Epithelial cell of alveolus of lung (primary cell): ENCODE results near the gene ROBO2. TPM values are rescaled to one million over a fixed set of nuclear protein-coding genes. Genes with fewer than 3 reads are reported as not detected.

Experiments used
- total RNA-seq: library from RNA; depleted of rRNA; stranded (reverse); fragments of >200 nt; gene quantifications from 2 replicates; pipeline ENCODE4 v1.2.1, GENCODE V29; 2015

Gene ROBO2, protein sequence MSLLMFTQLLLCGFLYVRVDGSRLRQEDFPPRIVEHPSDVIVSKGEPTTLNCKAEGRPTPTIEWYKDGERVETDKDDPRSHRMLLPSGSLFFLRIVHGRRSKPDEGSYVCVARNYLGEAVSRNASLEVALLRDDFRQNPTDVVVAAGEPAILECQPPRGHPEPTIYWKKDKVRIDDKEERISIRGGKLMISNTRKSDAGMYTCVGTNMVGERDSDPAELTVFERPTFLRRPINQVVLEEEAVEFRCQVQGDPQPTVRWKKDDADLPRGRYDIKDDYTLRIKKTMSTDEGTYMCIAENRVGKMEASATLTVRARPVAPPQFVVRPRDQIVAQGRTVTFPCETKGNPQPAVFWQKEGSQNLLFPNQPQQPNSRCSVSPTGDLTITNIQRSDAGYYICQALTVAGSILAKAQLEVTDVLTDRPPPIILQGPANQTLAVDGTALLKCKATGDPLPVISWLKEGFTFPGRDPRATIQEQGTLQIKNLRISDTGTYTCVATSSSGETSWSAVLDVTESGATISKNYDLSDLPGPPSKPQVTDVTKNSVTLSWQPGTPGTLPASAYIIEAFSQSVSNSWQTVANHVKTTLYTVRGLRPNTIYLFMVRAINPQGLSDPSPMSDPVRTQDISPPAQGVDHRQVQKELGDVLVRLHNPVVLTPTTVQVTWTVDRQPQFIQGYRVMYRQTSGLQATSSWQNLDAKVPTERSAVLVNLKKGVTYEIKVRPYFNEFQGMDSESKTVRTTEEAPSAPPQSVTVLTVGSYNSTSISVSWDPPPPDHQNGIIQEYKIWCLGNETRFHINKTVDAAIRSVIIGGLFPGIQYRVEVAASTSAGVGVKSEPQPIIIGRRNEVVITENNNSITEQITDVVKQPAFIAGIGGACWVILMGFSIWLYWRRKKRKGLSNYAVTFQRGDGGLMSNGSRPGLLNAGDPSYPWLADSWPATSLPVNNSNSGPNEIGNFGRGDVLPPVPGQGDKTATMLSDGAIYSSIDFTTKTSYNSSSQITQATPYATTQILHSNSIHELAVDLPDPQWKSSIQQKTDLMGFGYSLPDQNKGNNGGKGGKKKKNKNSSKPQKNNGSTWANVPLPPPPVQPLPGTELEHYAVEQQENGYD (N-terminal part only)
- 3.6 and 9.6 TPM in 2 replicates for total RNA-seq

DNA sequence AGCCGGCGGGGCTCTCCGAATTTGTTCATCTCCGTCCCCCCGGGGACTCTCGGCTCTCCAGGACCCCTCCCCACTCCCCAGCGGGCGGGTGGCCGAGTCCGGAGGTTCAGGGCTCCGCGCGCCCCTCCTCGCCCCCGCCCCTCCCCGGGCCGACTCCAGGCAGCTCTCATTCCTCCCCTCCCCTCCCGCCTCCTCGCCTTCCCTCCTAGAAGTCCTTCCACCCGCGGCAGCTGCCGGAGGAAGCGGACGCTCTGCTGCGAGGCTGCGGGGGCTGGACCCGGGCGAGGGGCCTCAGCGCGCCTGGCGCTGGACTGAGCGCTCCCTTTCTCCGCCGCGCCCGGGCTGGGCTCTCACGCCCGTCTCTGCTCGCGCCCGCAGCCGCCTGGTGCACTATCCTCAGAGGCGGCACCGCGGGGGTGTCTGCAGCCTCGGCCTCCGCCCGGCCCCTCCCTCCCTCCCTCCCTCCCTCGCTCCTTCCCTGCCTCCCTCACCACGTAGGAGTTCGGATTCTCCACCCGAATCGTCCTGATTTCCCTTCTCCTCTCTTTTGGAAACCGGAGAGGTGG is at the start of gene ROBO2:
Gene ROBO2 (plus strand): TSS at position 494 of the 566 bp plus-strand sequence. CDS start 687 bp downstream, outside the sequence.

